ENCODE measurements around the gene CSRNP3. TPM values are rescaled to one million over a fixed set of nuclear protein-coding genes. Genes with fewer than 3 reads are reported as not detected.

The CSRNP3 gene
- total RNA-seq, 1 experiment from 2014 or later: not detected

DNA sequence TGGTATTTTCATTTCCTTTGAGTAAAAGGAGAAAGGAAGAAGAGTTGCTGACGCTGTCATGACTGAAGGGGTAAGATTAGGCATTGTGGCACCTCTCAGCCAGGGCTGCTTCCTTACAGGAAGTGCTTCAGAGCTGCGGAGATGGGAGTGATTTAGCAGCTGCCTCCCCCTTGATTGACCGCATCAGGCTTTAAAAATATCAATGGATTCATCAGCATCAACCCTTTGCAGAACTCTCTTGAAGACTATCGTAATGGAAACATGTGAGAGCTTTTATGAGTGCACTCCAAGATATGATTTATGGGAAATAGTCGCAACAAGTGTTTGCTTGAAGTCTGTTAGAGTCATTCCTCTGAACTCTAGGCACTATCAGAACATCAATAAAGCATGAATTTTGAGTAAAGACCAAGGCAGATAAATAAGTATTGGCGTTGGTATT, 141.1 kb downstream of the CSRNP3 start:
- H3K36me3 ChIP-seq (ENCODE audit: control insufficient read depth, insufficient read depth, low read length): no peaks in the 10 kb centered on the region
- BruUV-seq (replicated peaks): no TSS peak
- H3K27me3 ChIP-seq (ENCODE audit: control insufficient read depth, insufficient read depth, low read length): no peaks in the 10 kb centered on the region
- DNase-seq (ENCODE audit: low read depth, low spot score) (no peak), ATAC-seq (no peak)
- no peak for TF ChIP-seq SIN3A (IDR thresholded peaks at IDR 0.05; ENCODE audit: borderline replicate concordance, insufficient read depth, low read depth, low read length)
- TF ChIP-seq REST (IDR thresholded peaks at IDR 0.05; ENCODE audit: insufficient read depth in 1 of 2, low read depth in 2 of 2, low read length in 1 of 2): no peak
- no peak for TF ChIP-seq POLR2AphosphoS5 (IDR thresholded peaks at IDR 0.05; ENCODE audit: low read depth, low read length)
- no peak for TF ChIP-seq CTCF (IDR thresholded peaks at IDR 0.05)
- in situ Hi-C loops (cut with HindIII; ENCODE audit: low pct_unique_long_range_greater_than_20kb, low sequenced_read_pairs) (no loop called here), intact Hi-C loops (cut with micrococcal nuclease; ENCODE audit: unreplicated experiment) (no loop called here)
- H3K4me1 ChIP-seq (ENCODE audit: control insufficient read depth, insufficient read depth, low read length): no peaks in the 10 kb centered on the region
- CTCF ChIA-PET: no interaction called here
- no peak overlapping the region for H3K4me3 ChIP-seq (ENCODE audit: low read depth in 2 of 2, low read length in 2 of 2)
- H3K9me3 ChIP-seq (ENCODE audit: control insufficient read depth, insufficient read depth, low read depth, low read length): no peaks in the 10 kb centered on the region
- POLR2A ChIA-PET: no interaction called here
- H3K27ac ChIP-seq (ENCODE audit: low read length): no peak overlapping the region

DNA sequence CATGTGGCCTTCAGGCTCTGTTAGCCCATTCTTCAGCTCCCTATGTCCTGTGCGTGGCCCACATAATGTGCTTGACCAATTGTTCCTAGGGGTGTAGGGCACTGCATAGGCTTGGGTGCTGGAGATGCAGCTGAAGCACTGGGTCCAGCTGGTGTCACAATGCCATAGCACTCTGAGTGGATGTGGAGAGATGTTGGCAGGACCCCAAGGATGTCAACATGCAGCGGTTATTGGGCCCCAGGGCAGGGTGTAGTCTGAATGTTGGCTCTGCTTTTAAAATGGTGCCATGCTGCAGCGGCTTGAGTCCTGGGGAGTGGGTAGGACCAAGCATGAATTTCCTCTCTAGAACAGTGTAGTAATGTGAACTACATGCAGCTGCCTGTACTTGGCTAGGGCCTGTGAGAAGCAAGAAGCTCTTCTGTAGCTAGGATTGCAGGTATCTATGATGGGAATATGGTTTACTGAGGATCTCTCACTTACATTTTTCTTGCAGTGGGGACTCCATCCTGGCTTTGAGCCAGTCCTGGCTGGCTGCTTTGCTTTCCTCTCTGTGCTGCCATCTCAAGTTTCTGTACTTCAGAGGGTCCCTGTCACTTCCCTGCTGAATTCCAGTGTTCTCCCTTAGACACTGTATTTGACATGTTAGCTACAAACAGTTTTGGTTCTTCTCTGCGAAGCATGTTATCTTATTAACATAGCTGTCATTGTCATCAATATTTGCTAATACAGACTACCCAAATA, 148.4 kb downstream of the CSRNP3 start:
- no peak overlapping the region for H3K4me3 ChIP-seq (ENCODE audit: low read depth in 2 of 2, low read length in 2 of 2)
- no peak for TF ChIP-seq REST (IDR thresholded peaks at IDR 0.05; ENCODE audit: insufficient read depth in 1 of 2, low read depth in 2 of 2, low read length in 1 of 2)
- no peak for TF ChIP-seq CTCF (IDR thresholded peaks at IDR 0.05)
- TF ChIP-seq POLR2AphosphoS5 (IDR thresholded peaks at IDR 0.05; ENCODE audit: low read depth, low read length): no peak
- TF ChIP-seq SIN3A (IDR thresholded peaks at IDR 0.05; ENCODE audit: borderline replicate concordance, insufficient read depth, low read depth, low read length): no peak
- TF ChIP-seq TCF7L2 (IDR thresholded peaks at IDR 0.05; ENCODE audit: low read depth, low read length): no peak
- in situ Hi-C loops (cut with HindIII; ENCODE audit: low pct_unique_long_range_greater_than_20kb, low sequenced_read_pairs) (no loop called here), intact Hi-C loops (cut with micrococcal nuclease; ENCODE audit: unreplicated experiment) (no loop called here)
- CTCF ChIA-PET: no interaction called here
- no peaks in the 10 kb centered on the region for H3K27me3 ChIP-seq (ENCODE audit: control insufficient read depth, insufficient read depth, low read length)
- ATAC-seq: no peak
- H3K27ac ChIP-seq (ENCODE audit: low read length): no peak overlapping the region
- H3K9me3 ChIP-seq (ENCODE audit: control insufficient read depth, insufficient read depth, low read depth, low read length): no peaks in the 10 kb centered on the region
- no peaks in the 10 kb centered on the region for H3K4me1 ChIP-seq (ENCODE audit: control insufficient read depth, insufficient read depth, low read length)
- POLR2A ChIA-PET: no interaction called here
- no peaks in the 10 kb centered on the region for H3K36me3 ChIP-seq (ENCODE audit: control insufficient read depth, insufficient read depth, low read length)
- BruUV-seq (replicated peaks): no TSS peak
- DNase-seq (ENCODE audit: low read depth, low spot score): no peak

Data from Panc1 (cell line).